Activated gamma-delta T cell treated with anti-CD3 and anti-CD28 coated beads, Interleukin-2, amount 50 U/mL, for 16 hours (primary cell): ENCODE data around the gene DCHS2.

Experiments
- DNase-seq: peaks from one replicate; pipeline ENCODE4 v3.0.0-alpha.2; 2020; ENCODE audit warnings: low read depth

Gene DCHS2

DNA sequence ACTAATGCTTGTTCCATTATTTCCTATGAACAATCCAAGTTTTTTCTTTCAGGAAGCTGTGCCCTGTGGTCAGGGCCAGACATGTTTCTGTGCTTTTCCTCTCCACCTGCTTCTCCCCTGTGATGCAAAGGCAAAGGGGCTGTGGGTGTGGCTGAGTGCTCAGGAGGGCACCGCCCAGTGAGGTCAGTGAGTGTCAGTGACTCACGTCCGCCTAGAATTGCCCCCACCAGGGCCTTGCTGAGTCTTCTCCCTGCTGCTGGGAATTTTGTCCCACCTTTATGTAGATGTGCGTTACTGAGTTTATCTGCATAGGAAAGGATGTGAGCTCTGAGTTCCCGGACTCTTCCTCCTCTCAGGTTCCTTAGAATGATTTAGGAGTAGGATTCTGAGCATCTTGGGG is 283.2 kb downstream of the DCHS2 start:
- no peak for DNase-seq

DNA sequence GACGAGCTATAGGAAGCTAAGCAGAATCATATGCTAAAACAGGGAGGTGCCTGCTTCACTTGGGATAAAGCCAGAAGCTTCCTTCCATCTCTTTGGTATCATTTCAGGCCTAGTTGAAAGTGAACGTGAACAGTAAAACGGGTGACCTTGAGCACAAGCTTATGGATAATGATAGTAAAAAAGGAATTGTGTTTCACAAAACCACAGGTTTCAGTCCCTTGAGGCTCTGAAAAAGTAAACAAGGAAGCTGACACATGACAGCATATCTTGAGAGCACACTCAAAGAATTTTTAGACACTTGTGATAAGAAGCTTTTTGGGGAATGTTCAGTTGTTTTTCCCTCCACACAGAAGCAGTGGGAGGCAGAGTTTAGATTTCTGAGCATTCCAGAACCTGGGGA is 286.1 kb downstream of the DCHS2 start:
- no peak for DNase-seq

DNA sequence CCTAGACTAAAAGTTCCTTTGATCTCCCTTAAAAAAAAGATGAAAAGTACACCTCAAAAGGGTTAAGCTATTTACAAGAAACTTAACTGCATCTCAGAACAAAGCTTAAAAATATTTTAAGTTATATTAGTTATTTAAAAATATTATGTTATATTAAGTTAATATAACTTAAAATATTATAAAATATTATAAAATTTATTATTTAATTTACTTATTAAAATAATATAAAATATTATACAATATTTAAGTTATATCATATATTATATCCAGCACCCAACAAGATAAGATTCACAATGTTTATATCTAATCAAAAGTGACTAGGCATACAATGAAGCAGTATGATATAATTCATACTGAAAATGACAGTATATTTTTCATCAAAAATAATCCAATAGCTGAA is 296.9 kb downstream of the DCHS2 start:
- DNase-seq = no peak

DNA sequence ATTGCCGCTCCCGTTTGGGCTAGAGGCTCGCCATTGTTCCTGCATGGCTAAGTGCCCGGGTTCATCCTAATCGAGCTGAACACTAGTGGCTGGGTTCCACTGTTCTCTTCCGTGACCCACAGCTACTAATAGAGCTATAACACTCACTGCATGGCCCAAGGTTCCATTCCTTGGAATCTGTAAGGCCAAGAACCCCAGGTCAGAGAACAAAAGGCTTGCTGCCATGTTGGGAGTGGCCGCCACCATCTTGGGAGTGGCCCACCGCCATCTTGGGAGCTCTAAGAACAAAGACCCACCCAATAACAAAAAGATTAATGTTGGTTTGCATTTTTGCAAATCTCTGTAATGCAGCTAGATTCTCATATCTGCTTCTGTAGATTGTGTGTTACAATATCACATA is 299.0 kb downstream of the DCHS2 start:
- DNase-seq = no peak

DNA sequence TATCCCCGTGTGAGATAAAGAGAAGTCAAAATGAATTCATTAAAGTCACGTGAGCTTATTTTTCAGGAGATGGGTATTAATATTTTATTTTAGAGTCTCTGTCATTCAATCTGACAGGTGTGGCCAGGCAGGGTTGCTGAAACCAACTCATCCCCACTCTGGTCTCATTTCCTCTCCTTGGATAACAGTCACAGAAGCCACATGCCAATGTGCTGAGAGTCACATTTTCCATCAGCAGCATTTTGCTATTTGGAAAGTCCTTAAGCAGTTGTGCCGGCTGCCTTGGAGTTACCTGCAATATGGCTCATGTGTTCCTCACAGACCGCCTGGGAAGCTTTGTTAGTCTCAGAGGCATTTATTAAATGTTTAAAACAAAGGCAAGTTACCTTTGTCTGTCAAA is 302.3 kb downstream of the DCHS2 start:
- DNase-seq = no peak

DNA sequence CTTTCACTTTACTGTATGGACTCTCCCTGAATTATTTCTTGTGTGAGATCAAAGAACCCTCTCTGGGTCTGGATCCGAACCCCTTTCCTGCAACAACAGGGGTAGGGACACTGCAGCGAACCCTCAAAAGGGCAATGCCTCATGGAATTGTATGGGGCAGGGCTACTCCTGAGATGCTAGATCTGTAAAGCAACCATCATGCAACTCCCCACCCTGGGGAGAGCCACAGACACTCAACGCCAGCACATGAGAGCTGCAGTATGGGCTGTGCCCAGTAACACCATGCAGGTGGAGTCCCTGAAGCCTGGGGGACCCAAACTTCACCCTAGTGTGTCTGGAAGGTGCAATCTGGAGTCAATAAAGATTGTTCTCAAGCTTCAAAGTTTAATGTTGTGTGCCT is 304.7 kb downstream of the DCHS2 start:
- DNase-seq = no peak

DNA sequence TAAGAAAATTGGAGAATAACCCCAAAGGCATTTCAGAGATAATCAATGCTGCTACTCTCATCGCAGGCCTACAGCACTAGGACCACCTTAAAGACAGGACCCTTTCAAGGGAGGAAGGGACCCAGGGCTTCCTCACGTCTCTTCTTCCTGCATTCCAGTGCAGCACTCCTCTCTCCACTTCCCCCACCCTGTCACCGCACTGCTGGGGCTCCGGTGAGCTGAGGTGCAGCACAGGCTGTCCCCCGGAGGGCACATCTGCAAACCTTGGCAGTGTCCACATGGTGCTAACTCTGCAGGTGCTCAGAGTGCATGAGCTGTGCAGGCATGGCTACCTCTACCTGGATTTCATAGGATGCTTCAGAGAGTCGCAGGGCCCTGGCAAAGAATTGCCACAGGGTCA is 305.6 kb downstream of the DCHS2 start:
- DNase-seq = no peak

DNA sequence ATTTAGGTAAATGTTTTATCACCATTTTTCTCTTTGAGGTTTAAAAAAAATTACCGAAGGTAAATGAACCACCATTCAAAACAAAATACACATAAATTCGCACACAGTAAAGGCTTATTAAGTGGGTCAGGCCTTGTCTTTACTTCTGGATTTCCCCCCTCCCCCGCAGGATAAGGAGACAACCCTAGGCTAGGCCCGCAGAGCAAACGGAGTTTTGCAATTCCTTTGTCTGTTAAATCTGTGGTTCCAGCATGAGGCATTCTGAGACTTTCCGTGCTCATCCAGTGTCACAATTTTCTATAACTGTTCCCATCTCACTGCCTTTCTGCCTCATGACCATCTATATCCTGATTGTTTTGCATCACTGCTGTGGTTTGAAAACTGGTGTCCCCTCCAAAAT is 307.4 kb downstream of the DCHS2 start:
- no peak for DNase-seq

DNA sequence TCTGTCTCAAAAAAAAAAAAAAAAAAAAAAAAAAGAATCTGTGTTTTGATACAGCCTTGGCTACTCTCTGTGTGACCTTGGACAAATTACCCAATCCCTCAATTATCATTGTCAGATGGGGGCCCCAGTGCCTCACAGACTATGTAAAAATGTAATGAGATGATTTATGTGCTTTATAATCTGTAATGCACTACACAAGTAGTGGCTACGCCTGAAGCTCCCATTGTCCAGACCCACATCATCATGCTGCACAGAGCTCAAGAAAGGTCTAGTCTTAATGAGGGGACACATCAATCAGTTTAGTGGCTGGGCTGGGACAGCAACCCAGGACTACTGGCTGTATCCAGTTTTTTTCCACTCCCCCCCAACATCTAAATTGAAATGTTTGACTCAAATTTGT is 308.3 kb downstream of the DCHS2 start:
- no peak for DNase-seq
